ENCODE data around the gene UBAC2.

Gene UBAC2

DNA sequence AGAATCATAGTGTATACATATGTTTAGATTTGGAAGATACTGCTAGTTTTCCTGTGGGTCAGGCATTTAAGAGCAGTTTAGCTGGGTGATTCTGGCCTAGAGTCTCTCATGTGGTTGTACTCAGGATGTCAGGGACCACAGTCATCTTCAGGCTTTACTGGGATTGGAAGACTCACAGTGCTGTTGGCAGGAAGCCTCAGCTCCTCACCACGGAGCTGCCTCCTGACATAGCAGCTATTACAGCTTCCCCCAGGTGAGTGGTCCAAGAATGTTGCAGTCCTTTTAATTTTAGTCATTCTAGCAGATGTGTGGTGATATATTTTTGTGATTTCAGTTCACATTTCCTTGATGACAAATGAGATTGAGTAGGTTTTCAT lies 74.4 kb downstream of the UBAC2 start:
- no peak overlapping the region for H3K9ac ChIP-seq (ENCODE audit: low read length)
- no peak for DNase-seq (ENCODE audit: low read depth)
- H3K27me3 ChIP-seq (replicated peaks; ENCODE audit: control insufficient read depth, insufficient read depth, low read length): no peaks in the 10 kb centered on the region
- H3K9me3 ChIP-seq (ENCODE audit: control insufficient read depth, low read length): peaks cover 3% of the 10 kb centered on the region
- H3K36me3 ChIP-seq (ENCODE audit: control insufficient read depth, insufficient read depth, low read length, severe bottlenecking): peaks cover 4% of the 10 kb centered on the region
- peaks cover 9% of the 10 kb centered on the region for H3K4me1 ChIP-seq (ENCODE audit: control insufficient read depth, insufficient read depth, low read length)
- H3K4me3 ChIP-seq (ENCODE audit: low read length): no peak overlapping the region

DNA sequence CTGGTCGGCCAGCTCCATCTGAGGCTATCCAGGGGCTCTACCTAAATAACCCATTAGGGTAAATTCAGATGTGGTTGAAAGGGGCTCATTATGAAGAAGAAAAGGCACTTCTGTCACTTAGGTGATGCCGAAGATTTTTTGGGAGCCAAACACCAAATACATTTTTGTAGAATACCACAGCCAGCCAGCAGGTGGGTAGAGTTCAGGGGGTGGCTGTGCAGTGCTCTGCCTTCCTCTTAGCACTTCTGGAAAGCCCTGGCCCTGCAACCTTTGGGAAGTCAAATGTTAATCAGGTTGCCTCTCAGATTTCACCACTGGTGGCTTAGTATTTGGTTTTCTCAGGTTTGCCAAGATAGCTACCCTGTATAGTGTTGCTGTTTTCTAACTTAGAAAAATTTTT lies 76.1 kb downstream of the UBAC2 start:
- H3K4me3 ChIP-seq (ENCODE audit: low read length): no peak overlapping the region
- no peaks in the 10 kb centered on the region for H3K27me3 ChIP-seq (replicated peaks; ENCODE audit: control insufficient read depth, insufficient read depth, low read length)
- peaks cover 4% of the 10 kb centered on the region for H3K36me3 ChIP-seq (ENCODE audit: control insufficient read depth, insufficient read depth, low read length, severe bottlenecking)
- H3K9me3 ChIP-seq (ENCODE audit: control insufficient read depth, low read length): peaks cover 3% of the 10 kb centered on the region
- H3K4me1 ChIP-seq (ENCODE audit: control insufficient read depth, insufficient read depth, low read length): peaks cover 22% of the 10 kb centered on the region
- no peak overlapping the region for H3K9ac ChIP-seq (ENCODE audit: low read length)
- DNase-seq (ENCODE audit: low read depth): no peak

GRCh38 chr13:99277629-99278028 lies 77.0 kb downstream of the UBAC2 start:
- Histone ChIP-seq H3K27me3 (replicated peaks; ENCODE audit: control insufficient read depth, insufficient read depth, low read length) (no peaks in the 10 kb centered on the region), H3K9ac (ENCODE audit: low read length) (no peak overlapping the region), H3K4me3 (ENCODE audit: low read length) (no peak overlapping the region), H3K4me1 (ENCODE audit: control insufficient read depth, insufficient read depth, low read length) (peaks cover 31% of the 10 kb centered on the region), H3K36me3 (ENCODE audit: control insufficient read depth, insufficient read depth, low read length, severe bottlenecking) (peaks cover 4% of the 10 kb centered on the region), H3K9me3 (ENCODE audit: control insufficient read depth, low read length) (peaks cover 2% of the 10 kb centered on the region)
- no peak for DNase-seq (ENCODE audit: low read depth)

GRCh38 chr13:99278200-99278599 lies 77.5 kb downstream of the UBAC2 start:
- Histone ChIP-seq H3K4me3 (ENCODE audit: low read length) (no peak overlapping the region), H3K9ac (ENCODE audit: low read length) (no peak overlapping the region), H3K9me3 (ENCODE audit: control insufficient read depth, low read length) (no peaks in the 10 kb centered on the region), H3K4me1 (ENCODE audit: control insufficient read depth, insufficient read depth, low read length) (peaks cover 37% of the 10 kb centered on the region), H3K27me3 (replicated peaks; ENCODE audit: control insufficient read depth, insufficient read depth, low read length) (no peaks in the 10 kb centered on the region), H3K36me3 (ENCODE audit: control insufficient read depth, insufficient read depth, low read length, severe bottlenecking) (peaks cover 4% of the 10 kb centered on the region)
- no peak for DNase-seq (ENCODE audit: low read depth)

DNA sequence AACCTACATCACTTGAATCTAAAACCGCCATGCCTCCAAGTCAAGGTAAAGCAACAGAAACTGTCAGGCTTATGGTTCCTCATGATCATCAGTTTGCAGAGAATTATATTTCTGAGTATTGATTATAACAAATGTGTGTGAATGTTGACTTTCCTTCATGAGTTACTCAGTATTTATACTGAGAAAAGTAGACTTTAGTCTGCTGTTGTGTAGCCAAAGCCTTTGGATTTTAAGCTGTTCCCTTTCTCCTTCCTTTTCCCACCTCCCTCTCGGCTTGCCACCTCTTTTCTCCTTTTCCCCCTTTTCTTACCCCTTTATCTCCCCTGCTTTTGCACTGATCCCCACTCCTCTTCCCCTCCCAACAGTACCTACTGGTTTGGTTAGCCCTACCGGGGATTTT lies 78.2 kb downstream of the UBAC2 start:
- H3K27me3 ChIP-seq (replicated peaks; ENCODE audit: control insufficient read depth, insufficient read depth, low read length): no peaks in the 10 kb centered on the region
- no peak overlapping the region for H3K4me3 ChIP-seq (ENCODE audit: low read length)
- no peaks in the 10 kb centered on the region for H3K9me3 ChIP-seq (ENCODE audit: control insufficient read depth, low read length)
- no peak for DNase-seq (ENCODE audit: low read depth)
- H3K4me1 ChIP-seq (ENCODE audit: control insufficient read depth, insufficient read depth, low read length): peaks cover 44% of the 10 kb centered on the region
- peaks cover 4% of the 10 kb centered on the region for H3K36me3 ChIP-seq (ENCODE audit: control insufficient read depth, insufficient read depth, low read length, severe bottlenecking)
- H3K9ac ChIP-seq (ENCODE audit: low read length): no peak overlapping the region

GRCh38 chr13:99279637-99280036 lies 79.0 kb downstream of the UBAC2 start:
- Histone ChIP-seq H3K27me3 (replicated peaks; ENCODE audit: control insufficient read depth, insufficient read depth, low read length) (no peaks in the 10 kb centered on the region), H3K4me1 (ENCODE audit: control insufficient read depth, insufficient read depth, low read length) (peaks cover 51% of the 10 kb centered on the region), H3K36me3 (ENCODE audit: control insufficient read depth, insufficient read depth, low read length, severe bottlenecking) (peaks cover 4% of the 10 kb centered on the region), H3K9ac (ENCODE audit: low read length) (no peak overlapping the region), H3K9me3 (ENCODE audit: control insufficient read depth, low read length) (no peaks in the 10 kb centered on the region), H3K4me3 (ENCODE audit: low read length) (no peak overlapping the region)
- DNase-seq (ENCODE audit: low read depth): no peak

GRCh38 chr13:99280166-99280565 lies 79.5 kb downstream of the UBAC2 start:
- Histone ChIP-seq H3K9me3 (ENCODE audit: control insufficient read depth, low read length) (no peaks in the 10 kb centered on the region), H3K4me1 (ENCODE audit: control insufficient read depth, insufficient read depth, low read length) (peaks cover 57% of the 10 kb centered on the region), H3K27me3 (replicated peaks; ENCODE audit: control insufficient read depth, insufficient read depth, low read length) (no peaks in the 10 kb centered on the region), H3K36me3 (ENCODE audit: control insufficient read depth, insufficient read depth, low read length, severe bottlenecking) (peaks cover 4% of the 10 kb centered on the region), H3K9ac (ENCODE audit: low read length) (peak overlapping the region; percentile 27), H3K4me3 (ENCODE audit: low read length) (no peak overlapping the region)
- peak; percentile 47 for DNase-seq (ENCODE audit: low read depth)

- H3K36me3 ChIP-seq (ENCODE audit: control insufficient read depth, insufficient read depth, low read length, severe bottlenecking): no peaks in the 10 kb centered on the region
- H3K27me3 ChIP-seq (replicated peaks; ENCODE audit: control insufficient read depth, insufficient read depth, low read length): no peaks in the 10 kb centered on the region
- peak overlapping the region; percentile 47 for H3K4me3 ChIP-seq (ENCODE audit: low read length)
- DNase-seq (ENCODE audit: low read depth): no peak
- H3K4me1 ChIP-seq (ENCODE audit: control insufficient read depth, insufficient read depth, low read length): peaks cover 68% of the 10 kb centered on the region
- H3K9me3 ChIP-seq (ENCODE audit: control insufficient read depth, low read length): no peaks in the 10 kb centered on the region
- peak overlapping the region; percentile 39 for H3K9ac ChIP-seq (ENCODE audit: low read length)
These were observed 81.2 kb downstream of the UBAC2 start for GRCh38 chr13:99281811-99282263.

DNA sequence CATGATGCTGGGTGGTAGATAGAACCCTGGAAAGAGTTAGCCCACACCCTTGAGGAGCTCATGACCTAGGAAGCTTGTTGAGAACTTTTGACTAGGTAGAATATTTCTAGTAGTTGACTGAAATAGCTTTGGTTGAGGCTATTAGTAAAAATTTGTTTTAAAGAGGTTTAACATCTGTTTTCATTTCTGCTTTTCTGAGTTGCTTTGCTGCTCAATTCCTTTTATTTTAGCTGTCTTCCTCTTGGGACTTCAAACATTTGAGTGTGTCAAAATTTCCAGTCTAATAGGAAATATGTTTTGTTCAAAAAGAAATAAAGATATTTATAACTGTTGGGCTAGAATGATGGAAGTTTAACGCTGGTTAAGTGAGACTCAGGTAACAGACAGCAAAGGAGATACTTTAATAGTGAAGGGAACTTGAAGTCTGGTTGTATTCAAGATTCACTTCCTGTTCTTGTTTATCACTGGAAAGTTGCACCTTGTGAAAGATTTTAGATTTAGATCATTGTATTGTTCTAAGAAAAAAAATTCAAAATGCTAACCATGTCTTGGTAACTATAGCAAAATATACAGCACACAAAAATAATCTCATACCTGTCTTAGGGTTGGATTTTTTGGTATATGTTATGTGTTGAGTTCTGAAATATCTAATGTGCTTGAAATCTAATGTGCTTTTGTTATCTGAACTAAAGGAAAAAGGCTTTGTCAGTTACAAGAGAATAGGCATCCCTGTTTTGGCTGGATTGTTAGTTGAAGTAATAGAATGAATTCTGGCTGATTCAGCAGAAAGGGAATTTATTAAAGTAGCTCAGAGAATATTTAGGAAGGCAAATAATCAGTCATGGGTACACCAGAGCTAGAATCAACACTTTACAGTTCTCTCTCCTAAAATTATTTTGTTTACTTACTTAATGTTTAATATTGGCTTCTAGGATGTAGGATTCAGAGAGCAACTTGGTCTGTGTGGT lies 81.9 kb downstream of the UBAC2 start:
- peak; percentile 58 for DNase-seq (ENCODE audit: low read depth)
- H3K9ac ChIP-seq (ENCODE audit: low read length): peak overlapping the region; percentile 39
- no peaks in the 10 kb centered on the region for H3K9me3 ChIP-seq (ENCODE audit: control insufficient read depth, low read length)
- H3K4me1 ChIP-seq (ENCODE audit: control insufficient read depth, insufficient read depth, low read length): peaks cover 68% of the 10 kb centered on the region
- peak overlapping the region; percentile 47 for H3K4me3 ChIP-seq (ENCODE audit: low read length)
- H3K27me3 ChIP-seq (replicated peaks; ENCODE audit: control insufficient read depth, insufficient read depth, low read length): no peaks in the 10 kb centered on the region
- no peaks in the 10 kb centered on the region for H3K36me3 ChIP-seq (ENCODE audit: control insufficient read depth, insufficient read depth, low read length, severe bottlenecking)

GRCh38 chr13:99285432-99286182 lies 85.0 kb downstream of the UBAC2 start:
- Histone ChIP-seq H3K27me3 (replicated peaks; ENCODE audit: control insufficient read depth, insufficient read depth, low read length) (no peaks in the 10 kb centered on the region), H3K36me3 (ENCODE audit: control insufficient read depth, insufficient read depth, low read length, severe bottlenecking) (peaks cover 6% of the 10 kb centered on the region), H3K4me3 (ENCODE audit: low read length) (no peak overlapping the region), H3K4me1 (ENCODE audit: control insufficient read depth, insufficient read depth, low read length) (peaks cover 66% of the 10 kb centered on the region), H3K9ac (ENCODE audit: low read length) (no peak overlapping the region), H3K9me3 (ENCODE audit: control insufficient read depth, low read length) (no peaks in the 10 kb centered on the region)
- DNase-seq (ENCODE audit: low read depth): no peak

- Histone ChIP-seq H3K4me3 (ENCODE audit: low read length) (no peak overlapping the region), H3K27me3 (replicated peaks; ENCODE audit: control insufficient read depth, insufficient read depth, low read length) (no peaks in the 10 kb centered on the region), H3K9me3 (ENCODE audit: control insufficient read depth, low read length) (no peaks in the 10 kb centered on the region), H3K9ac (ENCODE audit: low read length) (no peak overlapping the region), H3K36me3 (ENCODE audit: control insufficient read depth, insufficient read depth, low read length, severe bottlenecking) (peaks cover 6% of the 10 kb centered on the region), H3K4me1 (ENCODE audit: control insufficient read depth, insufficient read depth, low read length) (peaks cover 47% of the 10 kb centered on the region)
- no peak for DNase-seq (ENCODE audit: low read depth)
These were observed 86.9 kb downstream of the UBAC2 start for GRCh38 chr13:99287551-99287950.

All from adipocyte (in vitro differentiated cells).